GM18499 (cell line): ENCODE data around the gene TASP1.

ENCODE experiments used
- ATAC-seq: cut with Tn5 transposase; IDR thresholded peaks from one replicate; pipeline ENCODE4 v1.9.1; 2021; ENCODE audit warnings: moderate number of reproducible peaks; ENCODE audit not compliant: insufficient read depth, unreplicated experiment

Gene TASP1

DNA sequence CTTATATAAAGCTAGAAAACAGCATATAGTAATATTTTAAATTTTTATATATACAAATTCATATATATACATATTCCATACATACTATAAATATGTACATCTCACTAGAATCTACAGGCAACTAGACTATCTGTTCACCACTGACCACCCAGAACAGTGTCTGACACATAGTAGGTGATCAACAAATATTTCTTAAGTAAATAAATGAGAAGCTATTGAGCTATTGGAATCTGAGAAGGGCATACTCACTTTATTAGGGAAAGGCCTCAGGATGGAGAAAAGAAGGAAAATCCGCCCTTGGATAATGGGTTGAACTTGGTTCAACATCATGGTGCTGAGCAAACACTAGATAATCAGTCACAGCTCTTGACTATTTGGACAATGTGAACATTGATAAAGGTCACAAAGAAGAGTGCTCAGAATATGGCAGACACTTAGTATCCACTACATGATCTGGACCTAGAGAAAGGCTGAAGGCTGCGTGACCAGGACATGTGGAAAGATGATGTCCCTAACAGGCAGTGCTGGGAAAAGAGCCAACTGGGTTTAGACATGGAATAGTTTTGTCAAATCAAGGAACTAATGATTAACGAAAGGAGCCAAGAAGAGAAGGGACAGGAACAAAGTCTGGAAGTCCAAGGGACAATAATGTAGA is 186.1 kb downstream of the TASP1 start:
- ATAC-seq = no peak

DNA sequence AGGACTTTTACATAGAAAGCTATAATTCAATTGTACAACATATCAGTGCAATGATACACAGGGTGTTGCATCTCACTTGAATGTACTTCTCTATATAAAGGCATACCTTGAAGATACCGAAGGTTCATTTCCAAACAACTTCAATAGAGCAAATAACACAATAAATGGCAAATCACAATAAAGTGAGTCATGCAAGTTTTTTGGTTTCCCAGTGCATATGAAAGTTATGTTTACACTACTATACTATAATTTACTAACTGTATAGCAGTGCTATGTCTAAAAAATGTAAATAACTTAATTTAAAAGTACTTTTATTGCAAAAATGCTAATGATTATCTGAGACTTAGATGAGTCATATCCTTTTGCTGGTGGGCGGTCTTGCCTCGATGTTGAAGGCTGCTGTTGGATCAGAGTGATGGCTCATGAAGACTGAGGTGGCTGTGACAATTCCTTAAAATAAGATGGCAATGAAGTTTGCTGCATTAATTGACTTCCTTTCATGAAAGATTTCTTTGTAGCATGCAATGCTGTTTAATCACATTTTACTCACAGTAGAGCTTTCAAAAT is 188.8 kb downstream of the TASP1 start:
- no peak for ATAC-seq

DNA sequence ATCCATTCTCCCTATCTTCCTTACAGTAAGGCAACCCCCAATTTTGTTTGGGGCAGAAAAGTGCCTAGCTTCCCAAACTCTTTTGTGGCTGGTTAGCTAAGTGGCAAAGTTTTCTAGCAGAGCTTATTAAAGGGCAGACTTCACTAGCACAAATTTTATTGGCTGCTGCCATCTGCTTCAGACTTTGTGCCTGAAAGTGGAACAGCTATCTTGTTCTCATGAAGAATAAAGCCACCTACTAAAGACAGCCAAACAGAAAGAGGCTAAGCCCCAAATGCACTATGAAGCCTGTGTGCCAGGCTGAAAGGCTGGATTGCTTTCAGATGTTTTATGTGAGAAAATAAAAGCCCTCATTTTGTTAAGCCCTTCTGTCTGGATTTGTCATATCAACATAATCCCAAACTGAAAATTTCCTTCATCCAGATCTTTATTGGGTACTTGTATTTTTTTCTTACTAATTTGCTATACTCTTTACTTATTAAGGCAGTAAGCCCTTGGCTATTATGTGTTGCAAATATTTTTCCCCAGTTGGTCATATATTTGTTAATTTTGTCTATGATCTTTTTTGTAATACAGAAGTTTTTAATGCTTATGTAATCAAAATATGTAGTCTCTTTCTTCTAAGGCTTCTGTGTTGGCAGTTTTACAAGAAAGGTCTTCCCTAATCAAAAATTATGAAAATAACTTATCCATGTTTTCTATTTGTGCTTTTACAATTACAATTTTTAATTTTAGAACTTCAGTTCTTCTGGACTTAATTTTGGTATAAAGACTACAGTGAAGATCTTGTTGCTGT is 191.1 kb downstream of the TASP1 start:
- ATAC-seq = no peak

DNA sequence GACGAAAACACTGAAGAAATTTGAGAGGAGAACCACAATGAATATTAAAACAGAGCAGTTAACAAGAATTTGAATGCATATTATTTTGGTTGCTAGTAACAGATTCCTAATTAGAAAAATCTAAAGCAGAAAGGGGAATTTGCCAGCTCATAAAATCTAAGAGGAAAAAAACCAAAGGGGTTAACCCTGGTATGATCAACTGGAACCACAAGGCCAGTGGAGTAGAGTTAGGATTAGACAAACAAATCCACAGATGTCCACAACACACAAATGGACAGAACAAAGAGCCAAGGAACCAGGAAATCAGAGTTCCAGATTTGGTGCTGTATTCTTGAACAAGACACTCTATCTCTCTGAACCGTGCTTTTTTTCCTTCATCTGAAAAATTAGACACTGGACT is 195.0 kb downstream of the TASP1 start:
- no peak for ATAC-seq

DNA sequence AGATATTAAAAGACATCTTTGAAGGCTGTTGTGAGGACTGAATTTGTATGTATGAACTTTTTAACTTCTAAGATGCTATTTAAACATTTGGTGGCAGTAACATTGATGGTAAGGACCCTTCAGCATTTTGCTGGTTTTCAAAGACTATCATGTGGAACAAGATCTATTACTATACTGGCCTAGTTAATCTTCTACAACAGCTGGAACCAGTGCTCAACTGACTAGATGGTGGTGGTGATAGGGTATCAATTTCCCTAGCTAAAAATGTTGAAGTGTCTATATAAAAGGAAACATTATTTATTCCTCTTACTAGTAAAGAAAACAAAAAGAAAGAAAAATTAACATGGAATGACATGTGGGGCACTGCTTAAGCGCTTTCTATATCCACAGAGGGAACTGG is 195.7 kb downstream of the TASP1 start:
- ATAC-seq = no peak

DNA sequence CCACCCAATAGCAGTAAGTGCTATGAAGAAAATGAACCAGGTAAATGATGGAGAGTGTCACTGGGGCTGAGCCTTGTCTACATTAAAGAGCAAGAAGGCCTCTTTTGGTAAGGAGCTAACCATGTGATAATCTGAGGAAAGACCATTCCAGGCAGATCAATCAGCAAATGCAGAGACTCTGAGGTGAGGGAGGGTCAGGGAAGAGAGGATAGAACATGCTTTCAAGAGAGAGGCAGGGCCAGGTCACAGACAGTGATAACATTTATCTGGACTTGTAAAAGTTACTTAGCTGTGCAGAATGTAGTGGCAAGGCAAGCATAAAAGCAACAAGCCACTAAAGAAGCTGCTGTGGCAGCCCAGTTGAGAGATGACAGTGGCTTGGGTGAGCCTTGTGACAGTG is 197.3 kb downstream of the TASP1 start:
- ATAC-seq = no peak

DNA sequence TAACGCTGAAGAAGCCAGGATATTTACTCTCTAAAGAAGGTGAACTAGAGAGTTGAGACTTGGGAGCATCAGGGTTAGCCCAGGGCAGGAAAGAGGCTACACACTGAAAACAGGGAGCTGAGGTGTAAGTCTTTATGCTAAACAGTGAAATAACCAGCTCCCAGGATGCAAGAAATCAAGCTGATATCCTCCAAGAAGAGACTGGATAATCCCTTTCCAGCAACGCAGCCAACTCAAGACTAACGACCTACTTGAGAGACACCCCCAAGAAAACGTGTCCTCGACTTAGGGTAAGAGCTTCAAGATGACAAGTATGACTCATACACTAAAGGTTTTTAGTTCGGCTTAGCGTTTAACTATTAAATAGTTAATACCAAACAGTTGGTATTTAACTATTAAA is 202.2 kb downstream of the TASP1 start:
- ATAC-seq = no peak

DNA sequence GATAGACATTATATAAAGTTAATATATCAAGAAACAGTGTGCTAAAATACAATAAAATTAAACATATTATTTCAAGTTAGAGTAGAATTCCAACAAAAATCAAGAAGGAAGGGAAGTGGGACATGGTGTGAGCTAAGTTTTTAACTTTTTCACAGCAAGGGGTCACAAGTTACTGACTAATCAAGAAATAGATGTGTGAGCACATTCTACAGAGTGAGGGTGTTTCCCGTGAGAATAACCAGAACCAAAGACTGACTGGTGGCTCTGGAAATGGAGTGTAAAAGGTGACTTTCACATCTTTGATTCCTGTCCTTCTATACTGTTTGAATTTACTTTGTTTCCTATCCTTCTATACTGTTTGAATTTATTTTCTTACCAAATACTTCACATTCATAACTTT is 206.6 kb downstream of the TASP1 start:
- ATAC-seq = no peak

DNA sequence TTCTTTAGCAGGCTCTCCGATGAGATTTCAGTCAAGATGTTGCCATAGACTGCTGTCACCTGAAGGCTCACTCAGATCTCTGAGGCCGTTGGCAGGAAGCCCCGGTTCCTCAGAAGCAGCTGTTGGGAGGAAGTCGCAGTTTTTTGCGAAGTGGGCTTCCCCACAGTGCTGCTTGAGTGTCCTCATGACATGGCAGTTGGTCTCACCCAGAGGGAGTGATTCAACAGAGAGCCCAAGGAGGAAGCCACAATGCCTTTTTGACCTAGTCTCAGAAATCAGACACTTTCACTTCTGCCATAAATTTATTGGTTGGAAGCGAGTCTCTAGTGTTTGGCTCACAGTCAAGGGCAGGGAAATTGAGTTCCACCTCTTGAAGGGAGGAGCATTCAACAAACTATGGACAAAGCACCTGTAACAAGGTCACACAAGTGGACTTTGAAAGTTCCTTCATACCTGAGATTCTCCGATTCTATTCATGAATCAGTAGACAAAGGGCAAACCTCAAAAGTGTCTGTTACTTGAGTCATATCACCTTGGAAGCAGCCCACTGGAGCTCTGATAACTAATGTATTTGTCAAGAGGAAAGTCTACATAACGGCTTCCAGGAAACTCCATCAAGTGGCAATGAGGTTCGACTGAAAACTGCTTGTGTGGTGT is 208.3 kb downstream of the TASP1 start:
- ATAC-seq = peak; percentile 61

DNA sequence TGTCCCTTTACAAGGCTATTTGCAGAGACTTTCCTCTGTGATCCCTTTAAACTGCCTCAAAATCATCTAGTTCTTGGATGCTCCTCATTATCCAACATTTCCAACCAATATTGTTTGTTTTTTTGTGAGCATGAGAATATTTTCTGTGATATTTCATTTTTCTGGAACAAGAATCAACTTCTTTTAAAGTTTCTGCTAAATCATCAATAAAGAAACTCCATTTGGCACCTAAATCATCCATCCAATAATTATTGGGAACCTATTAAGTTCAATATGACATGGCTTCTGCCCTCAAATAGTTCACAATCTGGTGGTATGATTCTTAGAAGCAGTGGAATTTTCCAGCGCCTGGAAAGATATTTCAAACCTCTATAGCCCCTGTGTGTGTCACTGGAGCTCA is 210.0 kb downstream of the TASP1 start:
- no peak for ATAC-seq

DNA sequence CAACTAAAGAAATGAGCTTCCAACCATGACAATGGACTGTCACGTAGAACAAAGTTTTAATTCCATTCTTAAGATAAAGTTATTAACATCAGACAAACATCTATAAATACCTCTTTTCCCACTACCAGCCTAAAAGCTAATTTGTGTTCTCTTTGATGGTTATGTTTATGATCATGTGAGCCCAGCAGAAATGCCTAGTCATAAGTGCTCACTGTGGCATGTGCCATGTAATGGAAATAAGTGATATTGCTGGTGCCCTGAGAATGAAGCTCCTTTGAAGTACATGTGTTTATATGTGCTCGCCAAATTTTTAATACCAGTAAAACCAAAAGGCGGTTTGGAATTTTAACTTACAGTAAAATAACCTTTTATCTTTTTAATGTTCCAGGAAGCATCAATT is 211.9 kb downstream of the TASP1 start:
- ATAC-seq = no peak

DNA sequence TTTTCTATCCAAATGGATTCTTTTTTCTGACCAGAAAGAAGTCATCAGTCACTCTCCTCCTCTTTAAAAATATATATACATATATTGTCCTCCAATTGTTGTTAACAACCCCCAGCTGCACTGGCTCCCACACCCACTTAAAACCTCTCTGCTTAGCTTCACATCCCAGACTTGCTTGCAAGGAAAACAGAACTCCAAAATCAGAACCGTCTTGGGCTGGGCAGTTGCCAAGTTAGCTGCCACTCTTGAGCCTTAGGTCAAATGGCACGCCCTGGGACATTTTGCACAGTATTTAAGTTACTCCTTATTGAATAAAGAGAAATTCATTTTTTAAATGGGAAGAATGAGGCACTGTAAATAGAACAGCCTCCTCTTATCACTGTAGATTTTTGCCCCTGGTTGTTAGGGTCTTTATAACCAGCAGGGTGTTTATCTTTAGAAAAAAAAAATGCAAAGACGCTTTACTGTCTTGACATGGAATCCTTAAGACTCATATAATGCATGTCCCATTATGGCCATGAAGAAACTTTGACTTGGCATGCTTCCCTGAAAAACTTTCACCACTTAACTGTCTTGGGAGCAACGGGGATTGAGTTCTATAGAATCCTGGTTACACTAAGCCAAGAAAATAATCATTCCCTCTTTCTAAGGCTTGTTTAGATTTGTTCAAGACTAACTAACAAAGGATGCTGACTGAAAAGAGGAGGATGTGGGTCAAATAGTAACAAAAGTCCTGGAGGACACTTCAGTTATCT is 213.2 kb downstream of the TASP1 start:
- no peak for ATAC-seq

DNA sequence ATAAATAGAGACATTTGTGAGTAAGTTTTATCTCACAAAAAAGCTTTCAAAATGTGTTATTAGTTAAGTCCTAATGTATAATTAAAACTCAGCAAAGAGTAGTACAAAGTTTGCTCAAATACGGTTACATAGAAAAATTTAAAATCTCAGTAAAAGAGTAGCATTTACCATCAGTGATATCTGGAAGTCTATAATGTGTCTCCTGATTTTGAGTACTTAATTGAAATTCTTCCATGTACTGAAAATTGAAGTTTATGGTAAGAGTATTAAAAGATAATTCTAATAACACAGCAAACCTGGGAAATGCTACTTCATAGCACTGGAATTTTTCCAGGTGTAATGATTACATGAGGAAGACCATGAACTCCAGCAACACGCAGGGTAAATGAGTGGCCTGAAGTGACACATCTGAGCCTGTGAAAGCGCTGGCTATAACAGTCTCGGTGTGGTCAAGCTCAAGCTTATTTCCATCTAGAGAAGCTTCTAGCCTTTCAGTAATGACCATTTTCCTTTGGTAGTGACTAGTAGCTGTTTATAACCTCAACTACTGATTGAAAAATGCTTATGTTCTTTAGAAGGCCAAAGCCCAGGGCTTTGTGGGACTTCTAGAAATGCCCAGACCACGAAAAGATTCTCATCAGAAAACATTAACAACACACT is 214.4 kb downstream of the TASP1 start:
- ATAC-seq = no peak

DNA sequence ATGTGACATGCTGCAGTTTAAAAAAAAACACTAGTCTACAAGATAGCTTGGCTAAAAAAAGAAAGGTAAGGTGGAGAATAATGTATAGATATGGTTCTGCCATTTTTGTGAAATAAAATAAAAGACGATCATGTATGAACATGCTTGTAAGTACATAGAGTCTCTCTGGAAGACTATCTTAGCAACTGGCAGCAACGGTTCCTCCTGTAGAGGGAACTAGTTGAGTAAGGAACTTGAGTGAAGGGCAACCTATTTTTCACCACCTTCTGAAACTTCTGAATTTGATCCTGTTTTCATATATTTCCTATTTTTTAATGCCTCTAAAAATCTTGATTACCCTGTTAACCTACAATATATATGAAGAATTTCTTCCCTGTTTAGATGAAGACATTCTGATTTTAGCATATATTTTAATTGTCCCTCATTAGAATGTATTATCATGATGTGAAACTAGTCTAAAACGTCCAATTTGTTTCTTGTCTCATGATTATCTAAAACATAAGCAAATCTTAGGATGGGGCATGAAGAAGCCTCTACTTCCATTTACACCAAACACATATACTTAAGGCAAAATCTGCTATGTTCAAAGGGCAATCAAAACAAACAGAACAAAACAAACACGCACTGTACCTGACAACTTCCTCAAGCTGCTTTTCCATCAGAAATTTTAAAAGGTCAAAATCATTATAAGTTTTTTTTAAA is 215.1 kb downstream of the TASP1 start:
- ATAC-seq = no peak

DNA sequence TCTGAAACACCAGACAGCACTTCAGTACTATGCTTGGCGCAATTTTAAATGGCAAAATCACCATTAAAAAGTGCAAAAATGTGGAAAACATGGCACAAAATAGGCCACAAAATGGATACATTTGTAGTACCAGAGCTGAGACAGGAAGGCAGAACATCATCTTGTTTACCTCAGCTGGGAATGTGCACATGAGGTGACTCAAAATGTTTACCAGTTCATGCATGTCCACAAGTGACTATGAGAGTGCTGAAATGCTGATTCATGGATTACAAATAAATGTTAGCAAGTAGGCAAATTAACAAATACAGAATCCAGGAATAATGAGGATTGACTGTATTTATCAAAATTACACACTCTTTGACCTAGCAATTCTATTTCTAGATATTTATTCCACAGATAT is 216.1 kb downstream of the TASP1 start:
- no peak for ATAC-seq

DNA sequence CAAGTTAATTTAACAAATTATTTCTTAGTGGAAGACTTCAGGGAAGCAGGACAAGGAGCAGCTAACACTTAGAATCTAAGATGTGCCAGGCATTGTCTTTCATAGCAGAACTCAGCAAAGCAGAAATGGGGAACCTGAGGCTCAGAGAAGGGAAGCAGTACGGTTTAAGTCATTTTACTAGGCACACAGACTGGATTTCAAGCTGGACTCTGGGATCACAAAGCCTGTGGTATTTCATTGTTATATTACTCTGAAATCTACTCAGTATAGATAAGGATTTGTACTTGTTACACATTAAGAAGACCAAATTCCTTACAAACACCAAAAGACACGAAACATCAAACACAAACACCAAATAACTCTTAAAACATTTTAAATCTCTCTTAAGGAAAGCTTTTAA is 218.1 kb downstream of the TASP1 start:
- ATAC-seq = no peak

DNA sequence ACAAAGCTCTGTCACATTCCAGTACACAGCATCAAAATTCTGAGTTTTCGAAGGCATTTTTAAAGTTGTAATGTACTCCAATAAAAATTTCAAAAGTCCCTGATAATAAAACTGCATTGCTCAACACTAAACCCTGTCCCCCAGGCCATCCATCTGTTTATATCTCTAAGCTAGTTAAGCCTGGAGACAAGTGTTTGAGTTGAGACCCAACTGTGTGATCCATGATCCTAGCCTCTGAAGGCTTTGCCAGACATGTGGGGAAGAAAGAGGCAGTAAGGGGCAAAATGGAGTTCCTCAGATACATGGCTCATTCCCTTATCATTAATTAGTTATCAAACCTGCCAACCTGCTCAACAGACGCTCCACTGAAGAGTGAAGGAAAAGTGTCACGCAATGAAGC is 219.3 kb downstream of the TASP1 start:
- ATAC-seq = no peak

DNA sequence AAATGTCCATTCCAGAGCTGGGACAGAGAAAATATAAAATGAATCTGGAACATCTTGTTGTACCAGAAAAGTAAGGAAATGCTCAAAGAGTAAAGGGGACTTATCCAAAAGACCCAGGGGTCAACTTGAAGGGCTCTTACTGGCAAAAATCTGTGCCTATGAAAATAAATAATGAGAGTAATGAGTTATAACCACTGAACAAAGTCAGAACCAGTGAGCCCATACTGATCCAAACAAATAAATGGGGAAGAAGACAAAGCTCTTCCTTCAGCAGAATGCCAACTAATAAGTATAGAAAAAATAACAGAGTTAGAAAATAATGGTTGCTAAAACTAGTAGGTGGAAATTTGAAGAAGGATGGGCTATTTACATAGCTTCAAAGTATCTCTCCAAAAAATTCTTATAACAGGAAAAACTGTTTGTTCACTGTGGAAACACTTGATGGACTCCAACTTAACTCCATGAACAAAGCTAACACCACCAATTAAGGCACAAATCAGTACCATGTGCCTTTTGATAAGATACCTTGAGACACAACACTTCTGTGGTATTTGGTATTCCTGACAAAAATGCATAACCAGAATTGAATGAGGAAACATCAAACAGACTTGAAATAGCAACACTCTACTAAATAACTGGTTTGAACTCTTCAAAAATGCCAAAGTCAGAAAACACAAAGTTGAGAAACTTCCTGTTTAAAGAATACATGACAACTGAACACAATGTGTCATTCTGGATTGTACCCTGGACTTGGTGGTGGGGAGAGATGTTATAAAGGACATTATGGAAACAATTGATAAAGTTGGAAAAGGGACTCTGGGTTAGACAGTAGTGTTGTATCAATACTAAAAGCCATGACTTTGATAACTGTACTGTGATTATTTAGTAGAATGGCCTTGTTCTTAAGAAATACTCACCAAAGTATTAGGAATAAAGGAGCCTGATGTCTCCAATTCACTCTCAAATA is 220.2 kb downstream of the TASP1 start:
- no peak for ATAC-seq
